ENCODE measurements around the gene PLCXD1.

DNA sequence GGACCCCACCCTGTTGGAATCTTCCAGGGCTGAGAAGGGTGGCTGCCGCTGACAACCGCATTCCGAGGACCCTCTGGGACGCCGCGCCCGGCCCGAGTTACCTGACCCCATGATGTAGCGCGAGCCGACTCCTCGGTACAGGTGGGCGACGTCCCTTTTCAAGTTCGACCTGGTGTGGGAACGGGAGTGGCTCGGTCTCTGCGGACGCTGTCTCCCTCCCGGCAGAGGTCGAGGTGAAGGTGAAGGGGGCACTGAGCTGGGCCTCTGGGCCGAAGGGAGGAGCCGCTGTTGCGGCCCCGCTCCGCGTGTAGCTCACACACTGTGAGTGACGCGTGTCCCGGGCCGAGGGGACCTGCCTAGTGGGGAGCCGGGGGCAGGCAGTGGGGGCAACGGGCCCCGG, 32.9 kb downstream of the PLCXD1 start:
- TF ChIP-seq, protein P1, sequence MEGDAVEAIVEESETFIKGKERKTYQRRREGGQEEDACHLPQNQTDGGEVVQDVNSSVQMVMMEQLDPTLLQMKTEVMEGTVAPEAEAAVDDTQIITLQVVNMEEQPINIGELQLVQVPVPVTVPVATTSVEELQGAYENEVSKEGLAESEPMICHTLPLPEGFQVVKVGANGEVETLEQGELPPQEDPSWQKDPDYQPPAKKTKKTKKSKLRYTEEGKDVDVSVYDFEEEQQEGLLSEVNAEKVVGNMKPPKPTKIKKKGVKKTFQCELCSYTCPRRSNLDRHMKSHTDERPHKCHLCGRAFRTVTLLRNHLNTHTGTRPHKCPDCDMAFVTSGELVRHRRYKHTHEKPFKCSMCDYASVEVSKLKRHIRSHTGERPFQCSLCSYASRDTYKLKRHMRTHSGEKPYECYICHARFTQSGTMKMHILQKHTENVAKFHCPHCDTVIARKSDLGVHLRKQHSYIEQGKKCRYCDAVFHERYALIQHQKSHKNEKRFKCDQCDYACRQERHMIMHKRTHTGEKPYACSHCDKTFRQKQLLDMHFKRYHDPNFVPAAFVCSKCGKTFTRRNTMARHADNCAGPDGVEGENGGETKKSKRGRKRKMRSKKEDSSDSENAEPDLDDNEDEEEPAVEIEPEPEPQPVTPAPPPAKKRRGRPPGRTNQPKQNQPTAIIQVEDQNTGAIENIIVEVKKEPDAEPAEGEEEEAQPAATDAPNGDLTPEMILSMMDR (IDR thresholded peaks at IDR 0.05) = no peak
- TF ChIP-seq POLR2A (IDR thresholded peaks at IDR 0.05) (no peak), POLR2AphosphoS5 (IDR thresholded peaks at IDR 0.05) (no peak)
